ENCODE results near the gene C11orf42.

Gene C11orf42

GRCh38 chr11:6196396-6196795 is 9.0 kb upstream of the C11orf42 start:
- H3K4me3 ChIP-seq (ENCODE audit: low read depth, low read length): no peak overlapping the region
- DNase-seq (ENCODE audit: low read depth): peak; percentile 60
- TF ChIP-seq MAX (IDR thresholded peaks at IDR 0.05; ENCODE audit: low read depth, low read length) (no peak), MYC (IDR thresholded peaks at IDR 0.05; ENCODE audit: low read depth, low read length) (no peak), CTCF (IDR thresholded peaks at IDR 0.05; ENCODE audit: low read depth, low read length) (no peak), POLR2A (IDR thresholded peaks at IDR 0.05; ENCODE audit: extremely low read depth, insufficient read length) (no peak)

GRCh38 chr11:6197466-6198200 is 7.7 kb upstream of the C11orf42 start:
- no peak for TF ChIP-seq MAX (IDR thresholded peaks at IDR 0.05; ENCODE audit: low read depth, low read length)
- DNase-seq (ENCODE audit: low read depth): no peak
- no peak overlapping the region for H3K4me3 ChIP-seq (ENCODE audit: low read depth, low read length)

GRCh38 chr11:6199174-6199810 is 6.1 kb upstream of the C11orf42 start, which contains the start of gene OR52W1:
OR52W1 (plus strand) TSS chr11:6199224; CDS start chr11:6199224, 0 bp downstream.
- TF ChIP-seq MYC (IDR thresholded peaks at IDR 0.05; ENCODE audit: low read depth, low read length) (no peak), POLR2A (IDR thresholded peaks at IDR 0.05; ENCODE audit: extremely low read depth, insufficient read length) (no peak), CTCF (IDR thresholded peaks at IDR 0.05; ENCODE audit: low read depth, low read length) (no peak), MAX (IDR thresholded peaks at IDR 0.05; ENCODE audit: low read depth, low read length) (no peak)
- H3K4me3 ChIP-seq (ENCODE audit: low read depth, low read length): no peak within 1 kb of the TSS
- no peak for DNase-seq (ENCODE audit: low read depth)

- H3K4me3 ChIP-seq (ENCODE audit: low read depth, low read length): peak overlapping the region; percentile 42
- TF ChIP-seq MAX (IDR thresholded peaks at IDR 0.05; ENCODE audit: low read depth, low read length) (peak; percentile 95), MYC (IDR thresholded peaks at IDR 0.05; ENCODE audit: low read depth, low read length) (peak; percentile 97), POLR2A (IDR thresholded peaks at IDR 0.05; ENCODE audit: extremely low read depth, insufficient read length) (no peak), CTCF (IDR thresholded peaks at IDR 0.05; ENCODE audit: low read depth, low read length) (no peak)
- peak; percentile 98 for DNase-seq (ENCODE audit: low read depth)
Observed at GRCh38 chr11:6200975-6201374, 4.4 kb upstream of the C11orf42 start.

- TF ChIP-seq MAX (IDR thresholded peaks at IDR 0.05; ENCODE audit: low read depth, low read length) (0 out of 2 replicates have a peak, but pooled peaks have one; percentile 13), MYC (IDR thresholded peaks at IDR 0.05; ENCODE audit: low read depth, low read length) (no peak), POLR2A (IDR thresholded peaks at IDR 0.05; ENCODE audit: extremely low read depth, insufficient read length) (no peak), CTCF (IDR thresholded peaks at IDR 0.05; ENCODE audit: low read depth, low read length) (no peak)
- H3K4me3 ChIP-seq (ENCODE audit: low read depth, low read length): peak overlapping the region; percentile 42
- DNase-seq (ENCODE audit: low read depth): peak; percentile 77
Observed at GRCh38 chr11:6201481-6201880, 3.9 kb upstream of the C11orf42 start.

GRCh38 chr11:6202041-6202440 is 3.3 kb upstream of the C11orf42 start:
- H3K4me3 ChIP-seq (ENCODE audit: low read depth, low read length): no peak overlapping the region
- DNase-seq (ENCODE audit: low read depth): peak; percentile 11
- no peak for TF ChIP-seq POLR2A (IDR thresholded peaks at IDR 0.05; ENCODE audit: extremely low read depth, insufficient read length)
- no peak for TF ChIP-seq MAX (IDR thresholded peaks at IDR 0.05; ENCODE audit: low read depth, low read length)
- TF ChIP-seq CTCF (IDR thresholded peaks at IDR 0.05; ENCODE audit: low read depth, low read length): no peak
- no peak for TF ChIP-seq MYC (IDR thresholded peaks at IDR 0.05; ENCODE audit: low read depth, low read length)
